ENCODE results near the gene ECT2.

DNA sequence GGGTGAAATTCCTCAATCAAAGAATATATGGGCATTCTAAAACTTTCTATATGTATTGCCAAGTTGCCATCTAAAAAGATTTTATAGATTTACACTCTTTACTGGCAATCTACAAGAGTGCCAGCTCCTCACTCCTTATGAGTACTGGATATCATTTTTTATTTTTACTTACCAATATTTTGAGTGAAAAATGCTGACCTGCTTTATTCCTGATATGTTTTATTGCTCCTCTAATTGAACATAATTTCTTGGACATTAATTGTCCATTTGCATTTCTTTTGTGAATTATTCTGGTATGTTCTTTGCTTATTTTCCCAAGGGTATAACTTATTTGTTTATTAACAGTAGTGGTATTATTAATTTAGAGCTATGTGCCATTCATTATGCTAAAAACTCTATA, 96.8 kb downstream of the ECT2 start:
- TF ChIP-seq, protein P1, sequence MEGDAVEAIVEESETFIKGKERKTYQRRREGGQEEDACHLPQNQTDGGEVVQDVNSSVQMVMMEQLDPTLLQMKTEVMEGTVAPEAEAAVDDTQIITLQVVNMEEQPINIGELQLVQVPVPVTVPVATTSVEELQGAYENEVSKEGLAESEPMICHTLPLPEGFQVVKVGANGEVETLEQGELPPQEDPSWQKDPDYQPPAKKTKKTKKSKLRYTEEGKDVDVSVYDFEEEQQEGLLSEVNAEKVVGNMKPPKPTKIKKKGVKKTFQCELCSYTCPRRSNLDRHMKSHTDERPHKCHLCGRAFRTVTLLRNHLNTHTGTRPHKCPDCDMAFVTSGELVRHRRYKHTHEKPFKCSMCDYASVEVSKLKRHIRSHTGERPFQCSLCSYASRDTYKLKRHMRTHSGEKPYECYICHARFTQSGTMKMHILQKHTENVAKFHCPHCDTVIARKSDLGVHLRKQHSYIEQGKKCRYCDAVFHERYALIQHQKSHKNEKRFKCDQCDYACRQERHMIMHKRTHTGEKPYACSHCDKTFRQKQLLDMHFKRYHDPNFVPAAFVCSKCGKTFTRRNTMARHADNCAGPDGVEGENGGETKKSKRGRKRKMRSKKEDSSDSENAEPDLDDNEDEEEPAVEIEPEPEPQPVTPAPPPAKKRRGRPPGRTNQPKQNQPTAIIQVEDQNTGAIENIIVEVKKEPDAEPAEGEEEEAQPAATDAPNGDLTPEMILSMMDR (IDR thresholded peaks at IDR 0.05; ENCODE audit: borderline replicate concordance, extremely low read depth, low read length, poor library complexity, severe bottlenecking), result no peak
- no peak for TF ChIP-seq EZH2 (IDR thresholded peaks at IDR 0.05; ENCODE audit: borderline replicate concordance, low read depth, low read length, severe bottlenecking)
